HUDEP-2 (cell line): ENCODE measurements around the gene ERICH6B.

Source experiments
- DNase-seq, 76 experiments: peaks; one replicate each; lab custom pipeline; 2025; ENCODE audit not compliant: unreplicated experiment in 76 of 76; lab: John Stamatoyannopoulos, UW

Gene ERICH6B

DNA sequence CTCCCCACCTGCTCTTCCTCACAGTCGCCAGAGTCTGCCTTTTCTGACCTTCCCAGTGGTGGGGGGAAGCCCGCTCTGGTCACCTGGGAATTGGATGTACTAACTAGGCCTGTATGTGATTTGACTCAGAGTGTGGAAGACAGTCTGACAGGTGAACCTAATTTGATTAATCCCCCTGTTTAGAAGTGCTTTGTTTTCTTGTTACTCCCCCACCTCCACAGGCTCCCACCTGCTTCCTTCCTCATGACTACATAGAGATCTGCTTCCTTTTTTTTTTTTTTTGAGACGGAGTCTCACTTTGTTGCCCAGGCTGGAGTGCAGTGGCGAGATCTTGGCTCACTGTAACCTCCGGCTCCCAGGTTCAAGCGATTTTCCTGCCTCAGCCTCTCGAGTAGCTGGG, 106.8 kb downstream of the ERICH6B start:
- DNase-seq: no peak

DNA sequence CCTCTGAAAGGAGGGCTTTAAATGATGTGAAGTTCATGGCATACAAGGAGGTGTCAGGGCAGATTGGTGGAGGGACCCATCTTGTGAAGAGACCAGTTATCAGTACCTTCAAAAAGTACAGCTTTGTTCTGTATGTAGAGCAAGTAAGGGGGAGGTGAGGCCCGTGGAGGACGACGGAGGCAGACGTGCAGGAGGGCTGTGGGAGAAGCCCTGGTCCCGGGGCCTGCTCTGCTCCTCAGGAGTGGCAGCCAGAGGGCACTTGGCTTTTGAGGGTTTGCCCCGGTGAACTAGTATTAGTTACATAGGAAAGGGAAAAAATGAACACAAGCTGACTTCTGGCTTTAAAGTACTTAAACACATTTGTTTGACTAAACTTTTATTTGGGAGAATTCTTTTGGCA, 108.7 kb downstream of the ERICH6B start:
- DNase-seq: no peak

DNA sequence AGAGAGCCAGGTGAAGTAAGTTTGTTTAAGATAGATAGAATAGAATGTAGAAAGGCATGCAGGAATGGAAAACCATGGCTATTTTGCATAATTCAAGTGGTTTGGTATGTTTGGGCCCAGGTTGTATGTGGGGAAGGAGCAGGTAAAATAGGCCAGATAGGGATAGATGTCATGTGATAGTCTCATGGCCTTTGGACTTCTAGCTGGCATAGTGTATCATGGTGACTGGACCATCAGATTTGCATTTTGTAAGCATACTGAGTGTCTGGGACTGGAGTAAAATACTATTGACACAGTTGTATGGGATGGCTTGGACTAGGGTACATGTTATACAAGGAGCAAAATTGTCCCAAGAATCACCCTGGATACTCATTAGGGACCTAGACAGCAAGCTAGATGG, 111.9 kb downstream of the ERICH6B start:
- no peak for DNase-seq

DNA sequence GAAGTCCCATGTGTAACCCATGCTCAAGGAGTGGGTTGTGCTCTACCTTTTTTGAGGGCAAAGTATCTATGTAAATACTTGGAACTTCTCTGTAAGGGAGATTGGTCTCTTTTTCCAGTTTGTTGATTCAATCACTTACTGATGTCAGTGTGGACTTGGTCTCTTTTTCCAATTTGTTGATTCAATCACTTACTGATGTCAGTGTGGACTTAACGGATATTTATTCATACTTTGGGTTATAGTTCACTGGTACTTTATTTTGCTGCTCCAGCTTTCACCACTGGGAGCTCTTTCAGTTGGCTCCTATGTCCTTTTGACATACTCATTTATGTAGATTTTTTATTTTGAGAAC, 114.4 kb downstream of the ERICH6B start:
- no peak for DNase-seq

DNA sequence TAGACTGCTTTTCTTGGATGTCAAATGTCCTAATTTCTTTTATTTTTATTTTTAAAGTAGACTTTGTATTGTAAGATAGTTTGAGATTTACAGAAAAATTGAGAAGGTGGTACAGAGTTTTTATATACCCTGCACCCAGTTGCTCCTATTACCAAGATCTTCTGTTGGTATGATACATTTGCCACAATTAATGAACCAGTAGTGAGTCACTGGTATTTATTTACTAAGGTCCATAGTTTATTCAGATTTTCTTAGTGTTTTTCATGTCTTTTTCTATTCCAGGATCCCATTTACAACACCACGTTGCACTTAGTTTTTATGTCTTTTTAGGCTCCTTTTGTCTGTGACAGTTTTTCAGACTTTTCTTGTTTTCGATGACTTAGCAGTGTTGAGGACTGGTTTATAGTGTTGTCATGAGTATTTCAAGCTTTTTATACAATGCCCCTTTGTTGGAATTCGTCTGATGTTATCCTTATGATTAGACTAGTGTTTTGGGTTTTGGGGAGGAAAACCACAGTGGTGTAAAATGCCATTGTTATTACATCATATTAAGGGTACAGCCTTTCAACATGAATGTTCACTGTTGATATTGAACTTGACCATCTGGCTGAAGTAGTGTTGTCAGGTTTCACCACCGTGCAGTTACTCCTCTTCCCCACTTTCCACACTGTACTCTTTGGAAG, 114.9 kb downstream of the ERICH6B start:
- no peak for DNase-seq

DNA sequence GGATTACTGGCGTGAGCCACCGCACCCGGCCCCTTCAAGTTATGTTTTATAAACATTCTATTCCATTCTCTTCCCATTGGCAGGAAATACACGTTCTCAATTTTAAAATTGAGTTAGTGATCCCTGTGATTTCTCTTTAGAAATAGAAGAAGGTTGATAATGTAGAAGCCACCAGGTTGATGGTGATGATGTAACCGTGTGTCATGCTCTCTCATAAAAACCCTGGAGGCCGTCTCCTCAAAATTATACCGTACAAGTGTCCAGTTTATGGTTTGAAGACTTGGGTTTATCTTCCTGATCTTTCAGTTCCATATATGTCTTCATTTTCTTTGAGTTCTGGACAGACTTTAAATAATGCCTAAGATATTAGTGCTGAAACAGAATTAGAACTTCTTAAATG, 118.6 kb downstream of the ERICH6B start:
- no peak for DNase-seq

DNA sequence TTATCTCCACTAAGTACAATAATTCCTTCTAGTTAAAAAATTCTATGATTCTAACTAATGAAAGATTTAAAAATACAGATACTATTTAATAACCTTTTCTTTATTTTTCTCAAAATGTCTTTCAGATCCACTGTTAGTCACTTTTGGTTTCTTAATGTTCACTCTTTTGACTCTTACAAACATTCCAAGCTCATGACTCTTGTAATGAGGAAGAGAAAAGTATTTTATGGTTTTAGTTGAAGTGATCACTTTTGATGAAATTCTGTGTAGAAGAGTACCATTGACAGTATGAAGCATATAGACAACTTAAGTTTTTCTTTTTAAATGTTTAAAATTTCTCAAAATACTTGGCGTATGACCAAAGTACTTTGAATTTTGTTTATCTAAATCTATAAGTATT, 123.0 kb downstream of the ERICH6B start:
- DNase-seq: no peak
